MM.1S (cell line): ENCODE measurements around the gene PSTPIP2.

Experiments used
- EZH2 ChIP-seq: fragments of 300-600 bp; sonication (generic); optimal IDR thresholded peaks from 2 replicates; pipeline ENCODE3; 2017; ENCODE audit warnings: low read depth, mild to moderate bottlenecking, antibody characterized with exemption, low read length, mixed read lengths
- EZH2phosphoT487 ChIP-seq: fragments of 300-600 bp; sonication (generic); IDR thresholded peaks from 2 replicates; pipeline ENCODE4 v1.6.1; 2018; ENCODE audit warnings: antibody characterized with exemption, low read length
- TF ChIP-seq, protein P1 (sequence below): fragments of 300-600 bp; sonication (generic); IDR thresholded peaks from 2 replicates; pipeline ENCODE4 v1.5.1; 2016; ENCODE audit warnings: antibody characterized with exemption, low read length, mixed read lengths

DNA sequence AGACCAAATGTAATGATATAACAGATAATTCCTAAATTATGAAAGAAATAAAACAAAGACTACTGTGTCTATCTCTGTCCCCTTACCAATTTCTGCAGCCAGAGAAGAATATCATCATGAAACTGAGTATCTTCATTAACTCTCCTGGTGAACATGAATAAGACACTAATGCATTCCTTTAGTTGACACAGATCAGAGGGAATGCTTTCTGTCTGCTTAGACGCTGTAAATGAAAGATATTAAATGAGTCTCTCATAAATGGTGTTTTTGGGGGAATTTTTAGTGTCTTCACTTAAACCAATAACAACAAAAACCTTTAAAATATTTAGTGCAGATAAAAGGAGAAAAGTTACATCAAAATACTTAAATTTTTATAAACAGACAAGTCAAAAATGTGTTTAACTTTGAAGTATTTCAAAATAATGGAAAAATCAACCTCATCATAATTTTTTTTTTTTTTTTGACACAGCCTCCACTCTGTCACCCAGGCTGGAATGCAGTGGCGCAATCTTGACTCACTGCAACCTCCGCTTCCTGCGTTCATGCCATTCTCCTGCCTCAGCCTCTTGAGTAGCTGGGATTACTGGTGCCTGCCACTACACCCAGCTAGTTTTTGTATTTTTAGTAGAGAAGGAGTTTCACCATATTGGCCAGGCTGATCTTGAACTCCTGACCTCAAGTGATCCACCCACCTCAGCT lies 120.9 kb downstream of the PSTPIP2 start:
- TF ChIP-seq, protein P1, sequence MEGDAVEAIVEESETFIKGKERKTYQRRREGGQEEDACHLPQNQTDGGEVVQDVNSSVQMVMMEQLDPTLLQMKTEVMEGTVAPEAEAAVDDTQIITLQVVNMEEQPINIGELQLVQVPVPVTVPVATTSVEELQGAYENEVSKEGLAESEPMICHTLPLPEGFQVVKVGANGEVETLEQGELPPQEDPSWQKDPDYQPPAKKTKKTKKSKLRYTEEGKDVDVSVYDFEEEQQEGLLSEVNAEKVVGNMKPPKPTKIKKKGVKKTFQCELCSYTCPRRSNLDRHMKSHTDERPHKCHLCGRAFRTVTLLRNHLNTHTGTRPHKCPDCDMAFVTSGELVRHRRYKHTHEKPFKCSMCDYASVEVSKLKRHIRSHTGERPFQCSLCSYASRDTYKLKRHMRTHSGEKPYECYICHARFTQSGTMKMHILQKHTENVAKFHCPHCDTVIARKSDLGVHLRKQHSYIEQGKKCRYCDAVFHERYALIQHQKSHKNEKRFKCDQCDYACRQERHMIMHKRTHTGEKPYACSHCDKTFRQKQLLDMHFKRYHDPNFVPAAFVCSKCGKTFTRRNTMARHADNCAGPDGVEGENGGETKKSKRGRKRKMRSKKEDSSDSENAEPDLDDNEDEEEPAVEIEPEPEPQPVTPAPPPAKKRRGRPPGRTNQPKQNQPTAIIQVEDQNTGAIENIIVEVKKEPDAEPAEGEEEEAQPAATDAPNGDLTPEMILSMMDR = no peak
- no peak for TF ChIP-seq EZH2phosphoT487
- no peak for TF ChIP-seq EZH2
